Thyroid gland (tissue), 4 donors: Measurements from ENCODE around the gene PRKCE. TPM values are rescaled to one million over a fixed set of nuclear protein-coding genes. Genes with fewer than 3 reads are reported as not detected.

Experiments
- DNase-seq, 2 donors: peaks; one replicate each; pipeline ENCODE4 v3.0.0-alpha.2; 2019
- H3K27ac ChIP-seq, 3 donors: fragments of 200-600 bp; sonication (generic); 1 replicate in 2 of 3; 2 replicates in 1 of 3; pipeline ENCODE4 v1.5.1; 2016 to 2019; ENCODE audit warnings: mild to moderate bottlenecking in 1 of 3, moderate library complexity in 1 of 3
- H3K27me3 ChIP-seq: fragments of 200-600 bp; sonication (generic); one replicate; pipeline ENCODE4 v1.5.1; 2019
- H3K36me3 ChIP-seq, 2 donors: fragments of 200-600 bp; sonication (generic); one replicate each; pipeline ENCODE4 v1.5.1; 2016 to 2019
- H3K4me1 ChIP-seq, 2 donors: fragments of 200-600 bp; sonication (generic); one replicate each; pipeline ENCODE4 v1.5.1; 2017 to 2019
- H3K4me3 ChIP-seq, 3 donors: fragments of 200-600 bp; sonication (generic); replicated peaks in 1 of 3; 1 replicate in 2 of 3; 2 replicates in 1 of 3; pipeline ENCODE4 v1.5.1; 2016; ENCODE audit warnings: mild to moderate bottlenecking in 1 of 3
- H3K9me3 ChIP-seq: fragments of 200-600 bp; sonication (generic); one replicate; pipeline ENCODE4 v1.5.1; 2017
- CTCF ChIP-seq, 6 experiments: fragments of 200-600 bp in 3 of 6; fragments of 450-650 bp in 3 of 6; sonication (generic) in 3 of 6; IDR thresholded peaks; one replicate each; pipeline ENCODE4 v1.5.1; 2016 to 2019; ENCODE audit warnings: antibody characterized with exemption in 6 of 6, mild to moderate bottlenecking in 2 of 6, inconsistent platforms in 1 of 6, moderate library complexity in 1 of 6
- POLR2A ChIP-seq, 2 donors: fragments of 450-650 bp; IDR thresholded peaks; one replicate each; pipeline ENCODE4 v1.6.1; 2017; ENCODE audit warnings: antibody characterized with exemption in 2 of 2, mild to moderate bottlenecking in 2 of 2, moderate library complexity in 1 of 2
- WGBS, 2 donors: methylation state at CpG; one replicate each; pipeline ENCODE4 v1.1.5; 2017; 5-methylcytosine and 5-hydroxymethylcytosine counted together
- intact Hi-C: fragments of 100-400 bp; cut with DNase I; formaldehyde crosslinking; loops from one replicate; pipeline ENCODE4 v1.15.1; 2023
- total RNA-seq, 4 donors: library from RNA; depleted of rRNA; stranded (reverse); fragments of >200 nt; gene quantifications; one replicate each; pipeline ENCODE4 v1.2.3, GENCODE V29; 2016

PRKCE gene
- total RNA-seq, 4 donors from 2014 or later, result 8.4 to 35.3 (median 15.2) TPM

GRCh38 chr2:46106690-46107089 is 455.2 kb downstream of the PRKCE start:
- intact Hi-C loops, result no loop called here
- 96 to 98% methylated on average over 2 of the region's 2 CpGs for WGBS, 2 donors
- no peak overlapping the region for H3K4me3 ChIP-seq
- no peaks in the 10 kb centered on the region for H3K4me1 ChIP-seq
- no peak for TF ChIP-seq CTCF (IDR thresholded peaks at IDR 0.05)
- no peak for TF ChIP-seq POLR2A (IDR thresholded peaks at IDR 0.05)
- no peak overlapping the region for H3K27ac ChIP-seq
- H3K9me3 ChIP-seq, result no peaks in the 10 kb centered on the region
- H3K27me3 ChIP-seq, result no peaks in the 10 kb centered on the region
- DNase-seq, result no peak
- H3K36me3 ChIP-seq, result no peaks in the 10 kb centered on the region

- no peak for DNase-seq
- H3K4me3 ChIP-seq, result no peak overlapping the region
- WGBS, 2 donors, result 89 to 100% methylated on average over 2 of the region's 2 CpGs
- TF ChIP-seq CTCF (IDR thresholded peaks at IDR 0.05) (no peak), POLR2A (IDR thresholded peaks at IDR 0.05) (no peak)
- H3K4me1 ChIP-seq, result peaks cover 12 to 22% of the 10 kb centered on the region in 2 donors
- H3K27ac ChIP-seq, result no peak overlapping the region
- no peaks in the 10 kb centered on the region for H3K27me3 ChIP-seq
- H3K9me3 ChIP-seq, result no peaks in the 10 kb centered on the region
- no peaks in the 10 kb centered on the region for H3K36me3 ChIP-seq
- intact Hi-C loops, result no loop called here
Observed at GRCh38 chr2:46114996-46115395, 463.5 kb downstream of the PRKCE start.

GRCh38 chr2:46116150-46116549 is 464.7 kb downstream of the PRKCE start:
- intact Hi-C loops, result no loop called here
- Histone ChIP-seq H3K9me3 (no peaks in the 10 kb centered on the region), H3K27me3 (no peaks in the 10 kb centered on the region), H3K4me1 (peaks cover 18 to 33% of the 10 kb centered on the region in 2 donors), H3K27ac (no peak overlapping the region), H3K36me3 (no peaks in the 10 kb centered on the region), H3K4me3 (no peak overlapping the region)
- TF ChIP-seq POLR2A (IDR thresholded peaks at IDR 0.05) (no peak), CTCF (IDR thresholded peaks at IDR 0.05) (no peak)
- DNase-seq, result no peak
- 85% methylated on average over 2 of the region's 2 CpGs for WGBS, 2 donors

- 87 to 93% methylated on average over 5 of the region's 5 CpGs for WGBS, 2 donors
- TF ChIP-seq CTCF (IDR thresholded peaks at IDR 0.05) (no peak), POLR2A (IDR thresholded peaks at IDR 0.05) (no peak)
- Histone ChIP-seq H3K4me3 (no peak overlapping the region), H3K4me1 (peaks cover 19 to 37% of the 10 kb centered on the region in 2 donors), H3K9me3 (no peaks in the 10 kb centered on the region), H3K36me3 (no peaks in the 10 kb centered on the region), H3K27me3 (no peaks in the 10 kb centered on the region), H3K27ac (no peak overlapping the region)
- DNase-seq, result no peak
- intact Hi-C loops, result no loop called here
Observed at GRCh38 chr2:46116553-46116991, 465.1 kb downstream of the PRKCE start.

- H3K27ac ChIP-seq, result peak overlapping the region in 1 of 3 donors; percentile 23
Observed at GRCh38 chr2:46117379-46117778, 465.9 kb downstream of the PRKCE start.

More at GRCh38 chr2:46117379-46117778, 465.9 kb downstream of the PRKCE start:
- WGBS, 2 donors, result 83 to 93% methylated on average over 2 of the region's 2 CpGs
- no peaks in the 10 kb centered on the region for H3K36me3 ChIP-seq
- intact Hi-C loops, result no loop called here
- H3K4me1 ChIP-seq, result peaks cover 19 to 39% of the 10 kb centered on the region in 2 donors
- no peaks in the 10 kb centered on the region for H3K27me3 ChIP-seq
- no peaks in the 10 kb centered on the region for H3K9me3 ChIP-seq
- no peak overlapping the region for H3K4me3 ChIP-seq
- DNase-seq, result no peak
- TF ChIP-seq POLR2A (IDR thresholded peaks at IDR 0.05) (no peak), CTCF (IDR thresholded peaks at IDR 0.05) (no peak)
